ENCODE data around the gene LIG1. TPM values are rescaled to one million over a fixed set of nuclear protein-coding genes. Genes with fewer than 3 reads are reported as not detected.
A peak's percentile ranks its signal among the peaks of the same experiment; 100 is the strongest.

The LIG1 gene
- total and polyA plus RNA-seq, 2 experiments from 2014 or later = 79.3 to 96.9 TPM

DNA sequence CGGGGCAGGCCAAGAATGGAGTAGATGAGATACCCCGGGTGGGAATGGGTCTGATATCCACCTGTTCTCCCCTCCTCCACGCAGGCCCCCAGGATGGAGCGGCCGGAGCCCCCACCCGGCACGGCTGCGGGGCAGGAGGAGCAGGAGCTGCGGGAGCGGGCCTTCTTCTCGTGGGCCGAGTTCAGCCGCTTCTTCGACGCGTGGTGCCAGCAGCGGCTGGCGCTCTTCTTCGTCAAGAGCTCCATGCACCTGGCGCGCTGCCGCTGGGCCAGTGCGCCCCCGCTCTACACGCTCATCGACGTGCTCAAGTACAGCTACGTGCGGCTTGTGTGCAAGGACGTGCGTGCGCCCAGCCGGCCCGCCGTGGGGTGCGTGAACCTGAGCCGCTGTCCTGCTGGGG is 1.6 kb upstream of the LIG1 start (continued):
- TF ChIP-seq, protein P1, sequence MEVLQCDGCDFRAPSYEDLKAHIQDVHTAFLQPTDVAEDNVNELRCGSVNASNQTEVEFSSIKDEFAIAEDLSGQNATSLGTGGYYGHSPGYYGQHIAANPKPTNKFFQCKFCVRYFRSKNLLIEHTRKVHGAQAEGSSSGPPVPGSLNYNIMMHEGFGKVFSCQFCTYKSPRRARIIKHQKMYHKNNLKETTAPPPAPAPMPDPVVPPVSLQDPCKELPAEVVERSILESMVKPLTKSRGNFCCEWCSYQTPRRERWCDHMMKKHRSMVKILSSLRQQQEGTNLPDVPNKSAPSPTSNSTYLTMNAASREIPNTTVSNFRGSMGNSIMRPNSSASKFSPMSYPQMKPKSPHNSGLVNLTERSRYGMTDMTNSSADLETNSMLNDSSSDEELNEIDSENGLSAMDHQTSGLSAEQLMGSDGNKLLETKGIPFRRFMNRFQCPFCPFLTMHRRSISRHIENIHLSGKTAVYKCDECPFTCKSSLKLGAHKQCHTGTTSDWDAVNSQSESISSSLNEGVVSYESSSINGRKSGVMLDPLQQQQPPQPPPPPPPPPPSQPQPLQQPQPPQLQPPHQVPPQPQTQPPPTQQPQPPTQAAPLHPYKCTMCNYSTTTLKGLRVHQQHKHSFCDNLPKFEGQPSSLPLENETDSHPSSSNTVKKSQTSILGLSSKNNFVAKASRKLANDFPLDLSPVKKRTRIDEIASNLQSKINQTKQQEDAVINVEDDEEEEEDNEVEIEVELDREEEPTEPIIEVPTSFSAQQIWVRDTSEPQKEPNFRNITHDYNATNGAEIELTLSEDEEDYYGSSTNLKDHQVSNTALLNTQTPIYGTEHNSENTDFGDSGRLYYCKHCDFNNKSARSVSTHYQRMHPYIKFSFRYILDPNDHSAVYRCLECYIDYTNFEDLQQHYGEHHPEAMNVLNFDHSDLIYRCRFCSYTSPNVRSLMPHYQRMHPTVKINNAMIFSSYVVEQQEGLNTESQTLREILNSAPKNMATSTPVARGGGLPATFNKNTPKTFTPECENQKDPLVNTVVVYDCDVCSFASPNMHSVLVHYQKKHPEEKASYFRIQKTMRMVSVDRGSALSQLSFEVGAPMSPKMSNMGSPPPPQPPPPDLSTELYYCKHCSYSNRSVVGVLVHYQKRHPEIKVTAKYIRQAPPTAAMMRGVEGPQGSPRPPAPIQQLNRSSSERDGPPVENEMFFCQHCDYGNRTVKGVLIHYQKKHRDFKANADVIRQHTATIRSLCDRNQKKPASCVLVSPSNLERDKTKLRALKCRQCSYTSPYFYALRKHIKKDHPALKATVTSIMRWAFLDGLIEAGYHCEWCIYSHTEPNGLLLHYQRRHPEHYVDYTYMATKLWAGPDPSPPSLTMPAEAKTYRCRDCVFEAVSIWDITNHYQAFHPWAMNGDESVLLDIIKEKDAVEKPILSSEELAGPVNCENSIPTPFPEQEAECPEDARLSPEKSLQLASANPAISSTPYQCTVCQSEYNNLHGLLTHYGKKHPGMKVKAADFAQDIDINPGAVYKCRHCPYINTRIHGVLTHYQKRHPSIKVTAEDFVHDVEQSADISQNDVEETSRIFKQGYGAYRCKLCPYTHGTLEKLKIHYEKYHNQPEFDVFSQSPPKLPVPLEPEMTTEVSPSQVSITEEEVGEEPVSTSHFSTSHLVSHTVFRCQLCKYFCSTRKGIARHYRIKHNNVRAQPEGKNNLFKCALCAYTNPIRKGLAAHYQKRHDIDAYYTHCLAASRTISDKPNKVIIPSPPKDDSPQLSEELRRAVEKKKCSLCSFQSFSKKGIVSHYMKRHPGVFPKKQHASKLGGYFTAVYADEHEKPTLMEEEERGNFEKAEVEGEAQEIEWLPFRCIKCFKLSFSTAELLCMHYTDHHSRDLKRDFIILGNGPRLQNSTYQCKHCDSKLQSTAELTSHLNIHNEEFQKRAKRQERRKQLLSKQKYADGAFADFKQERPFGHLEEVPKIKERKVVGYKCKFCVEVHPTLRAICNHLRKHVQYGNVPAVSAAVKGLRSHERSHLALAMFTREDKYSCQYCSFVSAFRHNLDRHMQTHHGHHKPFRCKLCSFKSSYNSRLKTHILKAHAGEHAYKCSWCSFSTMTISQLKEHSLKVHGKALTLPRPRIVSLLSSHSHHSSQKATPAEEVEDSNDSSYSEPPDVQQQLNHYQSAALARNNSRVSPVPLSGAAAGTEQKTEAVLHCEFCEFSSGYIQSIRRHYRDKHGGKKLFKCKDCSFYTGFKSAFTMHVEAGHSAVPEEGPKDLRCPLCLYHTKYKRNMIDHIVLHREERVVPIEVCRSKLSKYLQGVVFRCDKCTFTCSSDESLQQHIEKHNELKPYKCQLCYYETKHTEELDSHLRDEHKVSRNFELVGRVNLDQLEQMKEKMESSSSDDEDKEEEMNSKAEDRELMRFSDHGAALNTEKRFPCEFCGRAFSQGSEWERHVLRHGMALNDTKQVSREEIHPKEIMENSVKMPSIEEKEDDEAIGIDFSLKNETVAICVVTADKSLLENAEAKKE (CRISPR knock-in tag; IDR thresholded peaks at IDR 0.05) = no peak
- TF ChIP-seq, protein P2, sequence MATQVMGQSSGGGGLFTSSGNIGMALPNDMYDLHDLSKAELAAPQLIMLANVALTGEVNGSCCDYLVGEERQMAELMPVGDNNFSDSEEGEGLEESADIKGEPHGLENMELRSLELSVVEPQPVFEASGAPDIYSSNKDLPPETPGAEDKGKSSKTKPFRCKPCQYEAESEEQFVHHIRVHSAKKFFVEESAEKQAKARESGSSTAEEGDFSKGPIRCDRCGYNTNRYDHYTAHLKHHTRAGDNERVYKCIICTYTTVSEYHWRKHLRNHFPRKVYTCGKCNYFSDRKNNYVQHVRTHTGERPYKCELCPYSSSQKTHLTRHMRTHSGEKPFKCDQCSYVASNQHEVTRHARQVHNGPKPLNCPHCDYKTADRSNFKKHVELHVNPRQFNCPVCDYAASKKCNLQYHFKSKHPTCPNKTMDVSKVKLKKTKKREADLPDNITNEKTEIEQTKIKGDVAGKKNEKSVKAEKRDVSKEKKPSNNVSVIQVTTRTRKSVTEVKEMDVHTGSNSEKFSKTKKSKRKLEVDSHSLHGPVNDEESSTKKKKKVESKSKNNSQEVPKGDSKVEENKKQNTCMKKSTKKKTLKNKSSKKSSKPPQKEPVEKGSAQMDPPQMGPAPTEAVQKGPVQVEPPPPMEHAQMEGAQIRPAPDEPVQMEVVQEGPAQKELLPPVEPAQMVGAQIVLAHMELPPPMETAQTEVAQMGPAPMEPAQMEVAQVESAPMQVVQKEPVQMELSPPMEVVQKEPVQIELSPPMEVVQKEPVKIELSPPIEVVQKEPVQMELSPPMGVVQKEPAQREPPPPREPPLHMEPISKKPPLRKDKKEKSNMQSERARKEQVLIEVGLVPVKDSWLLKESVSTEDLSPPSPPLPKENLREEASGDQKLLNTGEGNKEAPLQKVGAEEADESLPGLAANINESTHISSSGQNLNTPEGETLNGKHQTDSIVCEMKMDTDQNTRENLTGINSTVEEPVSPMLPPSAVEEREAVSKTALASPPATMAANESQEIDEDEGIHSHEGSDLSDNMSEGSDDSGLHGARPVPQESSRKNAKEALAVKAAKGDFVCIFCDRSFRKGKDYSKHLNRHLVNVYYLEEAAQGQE (IDR thresholded peaks at IDR 0.05; ENCODE audit: unreplicated experiment) = no peak
- TF ChIP-seq POLR2AphosphoS5 (IDR thresholded peaks at IDR 0.05; ENCODE audit: low read depth) = no peak

DNA sequence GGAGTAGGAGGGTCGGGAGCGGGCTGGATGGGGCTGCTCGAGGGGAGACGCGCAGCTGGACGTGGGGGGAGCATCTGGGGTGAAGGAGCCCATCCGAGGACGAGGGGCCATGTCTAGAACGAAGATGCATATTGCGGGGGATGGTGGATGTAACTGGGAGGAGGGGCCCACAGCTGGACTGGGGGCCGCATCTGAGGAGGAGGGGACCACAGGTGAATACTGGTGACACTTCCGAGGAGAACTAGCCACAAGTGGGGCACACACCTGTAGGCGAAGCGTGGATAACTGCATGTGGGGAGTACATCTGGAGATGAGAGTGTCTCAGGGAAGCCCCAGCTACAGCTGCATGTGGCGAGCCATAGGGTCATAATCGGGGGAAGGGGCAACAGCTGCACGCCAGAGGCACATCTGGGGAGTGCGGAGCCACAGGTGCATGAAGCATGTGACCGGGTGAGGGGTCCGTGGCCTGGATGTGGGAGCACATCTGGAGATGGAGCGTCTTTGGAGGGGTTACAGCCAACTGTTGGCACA is 738 bp upstream of the LIG1 start:
- peaks cover 53% of the 10 kb centered on the region for H3K79me2 ChIP-seq (replicated peaks; ENCODE audit: insufficient read depth)
- no peak for TF ChIP-seq ZNF331 (CRISPR knock-in tag; IDR thresholded peaks at IDR 0.05; ENCODE audit: low read depth)
- TF ChIP-seq, protein P3, sequence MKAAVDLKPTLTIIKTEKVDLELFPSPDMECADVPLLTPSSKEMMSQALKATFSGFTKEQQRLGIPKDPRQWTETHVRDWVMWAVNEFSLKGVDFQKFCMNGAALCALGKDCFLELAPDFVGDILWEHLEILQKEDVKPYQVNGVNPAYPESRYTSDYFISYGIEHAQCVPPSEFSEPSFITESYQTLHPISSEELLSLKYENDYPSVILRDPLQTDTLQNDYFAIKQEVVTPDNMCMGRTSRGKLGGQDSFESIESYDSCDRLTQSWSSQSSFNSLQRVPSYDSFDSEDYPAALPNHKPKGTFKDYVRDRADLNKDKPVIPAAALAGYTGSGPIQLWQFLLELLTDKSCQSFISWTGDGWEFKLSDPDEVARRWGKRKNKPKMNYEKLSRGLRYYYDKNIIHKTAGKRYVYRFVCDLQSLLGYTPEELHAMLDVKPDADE (IDR thresholded peaks at IDR 0.05) = no peak
- TF ChIP-seq, protein P4, sequence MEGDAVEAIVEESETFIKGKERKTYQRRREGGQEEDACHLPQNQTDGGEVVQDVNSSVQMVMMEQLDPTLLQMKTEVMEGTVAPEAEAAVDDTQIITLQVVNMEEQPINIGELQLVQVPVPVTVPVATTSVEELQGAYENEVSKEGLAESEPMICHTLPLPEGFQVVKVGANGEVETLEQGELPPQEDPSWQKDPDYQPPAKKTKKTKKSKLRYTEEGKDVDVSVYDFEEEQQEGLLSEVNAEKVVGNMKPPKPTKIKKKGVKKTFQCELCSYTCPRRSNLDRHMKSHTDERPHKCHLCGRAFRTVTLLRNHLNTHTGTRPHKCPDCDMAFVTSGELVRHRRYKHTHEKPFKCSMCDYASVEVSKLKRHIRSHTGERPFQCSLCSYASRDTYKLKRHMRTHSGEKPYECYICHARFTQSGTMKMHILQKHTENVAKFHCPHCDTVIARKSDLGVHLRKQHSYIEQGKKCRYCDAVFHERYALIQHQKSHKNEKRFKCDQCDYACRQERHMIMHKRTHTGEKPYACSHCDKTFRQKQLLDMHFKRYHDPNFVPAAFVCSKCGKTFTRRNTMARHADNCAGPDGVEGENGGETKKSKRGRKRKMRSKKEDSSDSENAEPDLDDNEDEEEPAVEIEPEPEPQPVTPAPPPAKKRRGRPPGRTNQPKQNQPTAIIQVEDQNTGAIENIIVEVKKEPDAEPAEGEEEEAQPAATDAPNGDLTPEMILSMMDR (conservative IDR thresholded peaks at IDR 0.05; ENCODE audit: low read depth in 2 of 2) = no peak
- TF ChIP-seq CREB1 (CRISPR knock-in tag; IDR thresholded peaks at IDR 0.05; ENCODE audit: low read depth) = no peak
- TF ChIP-seq, protein P2 (IDR thresholded peaks at IDR 0.05; ENCODE audit: unreplicated experiment) = no peak
- no peak for TF ChIP-seq POLR2AphosphoS5 (IDR thresholded peaks at IDR 0.05; ENCODE audit: low read depth)

More for the DNA sequence above, 738 bp upstream of the LIG1 start:
- peaks cover 8% of the 10 kb centered on the region for H3K27me3 Mint-ChIP-seq (ENCODE audit: insufficient read depth, low read depth, poor library complexity)
- peaks cover 24% of the 10 kb centered on the region for H4K20me1 ChIP-seq (replicated peaks; ENCODE audit: insufficient read depth)
- H3K27ac ChIP-seq (ENCODE audit: low read depth) = 0 out of 2 replicates have a peak overlapping the region, but pooled peaks have one; percentile 69
- DNase-seq (ENCODE audit: low spot score) = peak; percentile 37
- peaks cover 17% of the 10 kb centered on the region for H3K4me1 Mint-ChIP-seq
- H3K9me3 Mint-ChIP-seq = no peaks in the 10 kb centered on the region; the same call in 2 of the 3 replicates
- H3K4me3 ChIP-seq = peak overlapping the region; percentile 92
- peaks cover 8% of the 10 kb centered on the region for H3K4me1 ChIP-seq (ENCODE audit: insufficient read depth)
- peak overlapping the region; percentile 98 for H3K4me2 ChIP-seq
- ATAC-seq = peak; percentile 17
- H2AFZ ChIP-seq = peak overlapping the region; percentile 95
- H3K27ac Mint-ChIP-seq = peak overlapping the region; percentile 97
- peaks cover 21% of the 10 kb centered on the region for H3K36me3 ChIP-seq (ENCODE audit: insufficient read depth)
- peaks cover 36% of the 10 kb centered on the region for H3K36me3 Mint-ChIP-seq (ENCODE audit: low read depth)
- no peaks in the 10 kb centered on the region for H3K27me3 ChIP-seq (ENCODE audit: insufficient read depth)
- no peaks in the 10 kb centered on the region for H3F3A ChIP-seq (replicated peaks; ENCODE audit: low read depth)
- peak overlapping the region; percentile 95 for H3K4me3 Mint-ChIP-seq
- no peaks in the 10 kb centered on the region for H3K9me2 ChIP-seq (ENCODE audit: insufficient read depth)
